A549 (cell line): ENCODE data around the gene P2RY1.

Experiments used
- BCL3 ChIP-seq: fragments of >200 bp; sonication (Bioruptor Twin); formaldehyde crosslinking; IDR thresholded peaks from 3 replicates; pipeline ENCODE4 v1.6.1; 2016
- CTCF ChIP-seq: fragments of >200 bp; sonication (Bioruptor Twin); formaldehyde crosslinking; IDR thresholded peaks from 3 replicates; pipeline ENCODE4 v1.5.1; 2016
- HMGXB4 ChIP-seq: fragments of 250-450 bp; sonication (Bioruptor Pico); IDR thresholded peaks from 2 replicates; pipeline ENCODE4 v1.5.0; 2021; ENCODE audit warnings: mild to moderate bottlenecking, moderate library complexity, borderline replicate concordance
- JUNB ChIP-seq: fragments of >200 bp; sonication (Bioruptor Twin); formaldehyde crosslinking; IDR thresholded peaks from 2 replicates; pipeline ENCODE4 v1.6.1; 2016
- MAX ChIP-seq: IDR thresholded peaks from 2 replicates; pipeline ENCODE4 v1.6.1; 2012
- NR3C1 ChIP-seq: fragments of >200 bp; sonication (Bioruptor Twin); formaldehyde crosslinking; IDR thresholded peaks from 3 replicates; pipeline ENCODE4 v1.6.1; 2017
- RAD21 ChIP-seq, 2 experiments: fragments of >200 bp in 1 of 2; sonication (Bioruptor Twin) in 1 of 2; formaldehyde crosslinking in 1 of 2; IDR thresholded peaks in 1 of 2; conservative IDR thresholded peaks in 1 of 2; 2 replicates in 1 of 2; 3 replicates in 1 of 2; pipeline ENCODE4 v1.6.1; 2012 to 2018; ENCODE audit warnings: inconsistent platforms in 1 of 2
- REST ChIP-seq: fragments of 200-600 bp; sonication (generic); IDR thresholded peaks from 2 replicates; pipeline ENCODE4 v1.6.1; 2016; ENCODE audit warnings: antibody characterized with exemption, mild to moderate bottlenecking, moderate library complexity
- RFX5 ChIP-seq: fragments of 450-650 bp; IDR thresholded peaks from 2 replicates; pipeline ENCODE4 v1.7.1; 2014; ENCODE audit warnings: antibody characterized with exemption, mild to moderate bottlenecking, moderate library complexity
- RNF2 ChIP-seq: fragments of 200-600 bp; sonication (generic); IDR thresholded peaks from 2 replicates; pipeline ENCODE4 v1.6.1; 2016; ENCODE audit warnings: low read depth, mild to moderate bottlenecking, antibody characterized with exemption, moderate library complexity, borderline replicate concordance

GRCh38 chr3:152870027-152870426 is 35.1 kb downstream of the P2RY1 start:
- no peak for TF ChIP-seq BCL3
- no peak for TF ChIP-seq CTCF
- TF ChIP-seq RFX5: no peak
- no peak for TF ChIP-seq REST
- no peak for TF ChIP-seq MAX
- TF ChIP-seq RNF2: no peak
- no peak for TF ChIP-seq RAD21 (conservative IDR thresholded peaks at IDR 0.05 in 1 of 2, IDR thresholded peaks at IDR 0.05 in 1 of 2)
- no peak for TF ChIP-seq HMGXB4 (CRISPR knock-in tag)
- no peak for TF ChIP-seq JUNB
- no peak for TF ChIP-seq NR3C1
